Heart left ventricle (tissue), 13 donors: ENCODE data around the gene DENND1C.

ENCODE experiments used
- POLR2A ChIP-seq, 2 donors: fragments of 450-650 bp; IDR thresholded peaks; one replicate each; pipeline ENCODE4 v1.6.1; 2017; ENCODE audit warnings: antibody characterized with exemption in 2 of 2, mild to moderate bottlenecking in 2 of 2, moderate library complexity in 2 of 2
- TF ChIP-seq, protein P1 (sequence below), 12 donors: fragments of 200-600 bp; sonication (generic) in 4 of 12; IDR thresholded peaks; one replicate each; pipeline versions ENCODE4 v1.5.0 to v1.8.0; 2018 to 2022; ENCODE audit warnings: antibody characterized with exemption in 12 of 12, mild to moderate bottlenecking in 5 of 12
- donor health status: ischemic (EF 13 %, LVEDD 7.1; RV severe dilation, severe dysfunction).
- donor health status: DM: no; HTN: yes; CAD: no.
- donor health status: DM: no; HTN: no; CAD: no.
- donor health status: ischemic (EF 25% LVEDD 6.9; RV normal size, moderate dysfunction).
- donor health status: ischemic (EF 25% LVEDD 5.7; RV mildly dilated, moderate dysfunction).
- donor health status: ischemic (EF 35%, LVEDD 5.7; RV mildly dilated, moderate dysfunction).
- donor health status: nonischemic (EF 11% LVEDD 7.7; RV severe dilation, severe dysfunction).
- donor health status: DM: yes; HTN: yes; CAD: no.
- donor health status: PGD.
- donor health status: ischemic (EF 29% LVEDD 5.4; RV normal size, mild dysfunction).
- donor health status: nonischemic (EF 23%, LVEDD 6.1; RV moderate dilation, normal function).

DNA sequence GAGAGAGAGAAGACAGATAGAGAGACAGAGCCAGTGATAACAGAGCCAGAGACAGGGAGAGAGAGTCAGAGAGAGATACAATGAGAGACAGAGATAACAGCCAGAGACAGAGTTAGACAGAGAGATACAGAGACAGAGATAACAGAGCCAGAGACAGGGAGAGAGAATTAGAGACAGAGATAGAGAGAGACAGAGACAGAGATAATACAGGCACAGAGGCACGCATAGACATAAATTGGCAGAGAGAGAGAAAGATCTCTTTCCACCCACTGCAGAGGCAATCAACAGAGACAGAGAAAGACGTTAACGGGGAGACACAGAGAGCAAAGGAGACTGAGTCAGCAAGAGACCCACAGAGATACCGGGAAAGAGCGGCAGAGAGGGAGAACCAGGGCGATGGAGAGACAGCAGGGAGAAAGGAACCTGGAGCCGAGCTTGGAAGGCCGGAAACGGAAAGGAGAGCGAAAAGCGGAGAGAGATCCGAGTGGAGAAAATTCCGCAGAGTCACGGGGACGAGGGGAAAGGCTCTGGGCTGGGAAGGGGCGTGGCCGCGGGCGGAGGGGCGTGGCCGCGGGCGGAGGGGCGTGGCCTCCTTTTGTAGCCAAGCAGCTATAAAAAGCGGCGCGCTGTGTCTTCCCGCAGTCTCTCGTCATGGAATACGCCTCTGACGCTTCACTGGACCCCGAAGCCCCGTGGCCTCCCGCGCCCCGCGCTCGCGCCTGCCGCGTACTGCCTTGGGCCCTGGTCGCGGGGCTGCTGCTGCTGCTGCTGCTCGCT is 49.0 kb upstream of the DENND1C start, which contains the start of gene TNFSF9:
- TF ChIP-seq, protein P1, sequence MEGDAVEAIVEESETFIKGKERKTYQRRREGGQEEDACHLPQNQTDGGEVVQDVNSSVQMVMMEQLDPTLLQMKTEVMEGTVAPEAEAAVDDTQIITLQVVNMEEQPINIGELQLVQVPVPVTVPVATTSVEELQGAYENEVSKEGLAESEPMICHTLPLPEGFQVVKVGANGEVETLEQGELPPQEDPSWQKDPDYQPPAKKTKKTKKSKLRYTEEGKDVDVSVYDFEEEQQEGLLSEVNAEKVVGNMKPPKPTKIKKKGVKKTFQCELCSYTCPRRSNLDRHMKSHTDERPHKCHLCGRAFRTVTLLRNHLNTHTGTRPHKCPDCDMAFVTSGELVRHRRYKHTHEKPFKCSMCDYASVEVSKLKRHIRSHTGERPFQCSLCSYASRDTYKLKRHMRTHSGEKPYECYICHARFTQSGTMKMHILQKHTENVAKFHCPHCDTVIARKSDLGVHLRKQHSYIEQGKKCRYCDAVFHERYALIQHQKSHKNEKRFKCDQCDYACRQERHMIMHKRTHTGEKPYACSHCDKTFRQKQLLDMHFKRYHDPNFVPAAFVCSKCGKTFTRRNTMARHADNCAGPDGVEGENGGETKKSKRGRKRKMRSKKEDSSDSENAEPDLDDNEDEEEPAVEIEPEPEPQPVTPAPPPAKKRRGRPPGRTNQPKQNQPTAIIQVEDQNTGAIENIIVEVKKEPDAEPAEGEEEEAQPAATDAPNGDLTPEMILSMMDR (IDR thresholded peaks at IDR 0.05): no peak
- peak; percentile 30 to 93 for TF ChIP-seq POLR2A (IDR thresholded peaks at IDR 0.05)
